Measurements from ENCODE around the gene NUAK1.
A peak's percentile ranks its signal among the peaks of the same experiment; 100 is the strongest.

NUAK1 gene

GRCh38 chr12:106130474-106131113, 8.2 kb downstream of the NUAK1 start:
- DNase-seq (ENCODE audit: low read depth in 2 of 2): no peak

DNA sequence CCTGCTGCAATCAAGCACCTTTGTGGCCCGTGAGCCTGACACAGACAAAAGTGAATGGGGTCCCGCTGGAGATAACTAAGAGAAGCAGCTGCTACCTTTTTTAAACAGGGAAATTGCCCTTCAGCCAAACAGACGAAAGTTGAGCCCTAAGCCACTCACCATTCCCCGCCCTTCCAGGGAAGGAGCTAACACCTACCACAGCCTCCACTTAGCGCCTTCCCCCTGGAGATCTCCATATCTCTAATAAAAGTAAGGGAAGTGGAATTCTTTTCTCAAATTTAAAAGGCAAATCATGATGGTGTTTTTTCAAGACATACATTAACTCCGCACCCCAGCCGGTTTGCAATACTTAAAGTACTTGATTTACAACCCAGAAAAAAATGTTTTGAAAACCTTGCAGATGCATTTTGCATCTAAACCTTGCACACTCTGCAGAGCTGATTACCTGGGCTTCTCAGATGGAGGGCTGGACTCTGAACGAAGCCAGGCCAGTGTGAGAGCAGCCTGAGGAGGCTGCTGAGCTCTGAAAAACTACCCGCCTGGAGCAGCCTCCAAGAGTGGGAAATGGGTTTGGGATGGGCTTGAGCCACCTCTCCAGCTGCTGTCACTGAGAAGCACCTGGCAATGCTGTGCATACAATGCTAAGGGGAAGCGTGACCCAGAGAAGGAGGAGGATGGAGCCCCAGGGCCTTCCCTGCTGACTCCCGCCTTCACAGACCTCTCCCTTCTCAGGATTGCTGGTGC, 10.0 kb downstream of the NUAK1 start:
- DNase-seq (ENCODE audit: low read depth in 2 of 2): no peak

DNA sequence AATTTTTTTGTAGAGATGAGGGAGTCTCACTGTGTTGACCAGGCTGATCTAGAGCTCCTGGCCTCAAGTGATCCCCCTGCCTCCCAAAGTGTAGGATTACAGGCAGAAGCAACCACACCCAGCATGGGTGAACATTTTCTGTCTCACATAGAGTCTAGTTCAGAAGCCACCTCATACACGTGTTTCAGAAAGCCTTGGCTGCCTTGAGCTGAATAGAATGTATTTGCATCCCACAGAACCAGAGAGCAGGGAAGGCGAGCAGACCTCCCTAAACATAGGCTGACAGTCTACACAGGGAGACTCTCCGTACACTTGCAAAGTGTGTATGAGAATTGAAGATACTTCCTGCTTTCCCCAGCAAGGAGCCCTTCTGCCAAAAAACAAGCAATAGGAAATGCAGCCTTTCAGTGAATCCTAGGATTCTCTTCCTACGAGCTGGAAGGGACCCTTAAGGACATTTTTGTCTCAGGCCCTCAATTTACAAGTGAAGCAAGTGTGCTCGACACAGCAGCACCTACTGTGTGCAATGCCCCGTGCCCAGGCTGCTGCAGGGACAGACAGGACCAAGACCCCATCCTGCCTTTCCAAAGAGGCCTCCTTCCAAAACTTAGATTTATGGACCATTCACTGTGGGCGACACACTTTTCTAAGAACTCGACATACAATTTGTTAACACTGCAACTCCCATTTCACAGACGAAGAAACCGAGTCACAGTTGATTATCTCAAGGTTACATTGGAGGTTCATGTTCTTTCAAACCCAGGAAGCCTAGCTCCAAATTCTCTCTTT, 11.2 kb downstream of the NUAK1 start:
- no peak for DNase-seq (ENCODE audit: low read depth in 2 of 2)

- DNase-seq (ENCODE audit: low read depth in 2 of 2): no peak
Observed at GRCh38 chr12:106126441-106127337, 12.1 kb downstream of the NUAK1 start.

GRCh38 chr12:106125351-106126095, 13.2 kb downstream of the NUAK1 start:
- DNase-seq (ENCODE audit: low read depth in 2 of 2): no peak

DNA sequence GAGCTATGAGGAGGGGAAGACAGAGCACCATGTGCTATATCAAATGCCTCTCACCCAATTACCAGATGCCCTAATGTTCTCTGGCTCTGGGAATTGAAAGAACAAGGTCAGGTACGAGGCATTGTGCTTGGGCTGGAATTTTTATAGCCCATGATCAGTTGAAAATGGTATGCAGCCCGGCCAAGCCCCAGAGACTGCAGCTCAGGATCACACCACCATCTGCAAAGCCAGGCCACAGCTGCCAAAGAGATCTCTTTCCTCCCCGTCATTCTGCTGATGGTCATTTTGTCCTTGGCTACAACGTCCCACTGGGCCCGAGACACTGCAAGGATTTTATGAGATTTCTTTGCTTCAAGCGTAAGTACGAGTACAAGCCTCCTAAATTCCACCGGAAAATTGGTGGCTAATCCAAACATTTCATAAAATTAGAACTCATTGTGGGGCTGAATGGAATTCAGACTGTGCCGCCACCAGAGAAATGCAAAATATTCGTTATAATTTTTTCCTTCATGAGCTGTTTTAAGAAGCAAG, 15.1 kb downstream of the NUAK1 start:
- DNase-seq (ENCODE audit: low read depth in 2 of 2): no peak

DNA sequence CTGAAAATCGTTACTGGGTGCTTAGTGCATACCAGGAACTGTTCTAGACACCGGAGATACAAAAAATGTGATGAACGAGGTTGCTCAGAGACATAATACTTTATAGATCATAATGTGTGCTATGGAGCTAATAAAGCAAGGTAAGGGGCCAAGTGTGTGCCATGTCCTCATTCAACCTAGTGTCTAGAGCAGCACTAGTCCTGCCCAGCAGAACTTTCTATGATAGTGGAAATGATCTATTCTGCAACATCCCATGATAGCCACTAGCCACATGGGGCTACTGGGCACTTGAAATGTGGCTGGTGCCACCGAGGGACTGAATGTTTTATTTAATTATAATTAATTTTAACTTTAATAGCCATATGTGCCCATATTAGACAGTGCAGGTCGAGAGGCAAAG, 15.6 kb downstream of the NUAK1 start:
- DNase-seq (ENCODE audit: low read depth in 2 of 2): no peak

DNA sequence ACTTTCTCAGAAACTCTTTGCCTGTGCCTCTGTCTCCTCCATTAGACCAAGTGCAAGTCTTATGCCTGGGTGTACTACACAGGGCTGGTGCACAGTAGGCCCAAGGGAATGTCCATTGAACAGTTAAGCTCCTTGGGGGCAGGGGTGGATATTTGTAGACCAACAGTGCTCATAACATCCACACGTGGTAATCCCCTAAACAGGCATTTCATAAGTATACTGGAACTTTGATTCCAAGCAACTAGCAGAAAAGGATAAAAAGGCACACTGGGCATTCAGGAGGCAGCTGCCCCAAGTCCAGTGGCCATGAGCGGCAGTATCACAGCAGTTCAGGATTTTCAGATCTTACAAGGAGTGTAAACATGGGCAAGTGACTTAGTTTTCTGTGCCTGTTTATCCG, 16.8 kb downstream of the NUAK1 start:
- DNase-seq (ENCODE audit: low read depth in 2 of 2): no peak

GRCh38 chr12:106120519-106121105, 18.1 kb downstream of the NUAK1 start:
- DNase-seq (ENCODE audit: low read depth in 2 of 2): no peak

- no peak for DNase-seq (ENCODE audit: low read depth in 2 of 2)
Observed at GRCh38 chr12:106119301-106119700, 19.5 kb downstream of the NUAK1 start.

DNA sequence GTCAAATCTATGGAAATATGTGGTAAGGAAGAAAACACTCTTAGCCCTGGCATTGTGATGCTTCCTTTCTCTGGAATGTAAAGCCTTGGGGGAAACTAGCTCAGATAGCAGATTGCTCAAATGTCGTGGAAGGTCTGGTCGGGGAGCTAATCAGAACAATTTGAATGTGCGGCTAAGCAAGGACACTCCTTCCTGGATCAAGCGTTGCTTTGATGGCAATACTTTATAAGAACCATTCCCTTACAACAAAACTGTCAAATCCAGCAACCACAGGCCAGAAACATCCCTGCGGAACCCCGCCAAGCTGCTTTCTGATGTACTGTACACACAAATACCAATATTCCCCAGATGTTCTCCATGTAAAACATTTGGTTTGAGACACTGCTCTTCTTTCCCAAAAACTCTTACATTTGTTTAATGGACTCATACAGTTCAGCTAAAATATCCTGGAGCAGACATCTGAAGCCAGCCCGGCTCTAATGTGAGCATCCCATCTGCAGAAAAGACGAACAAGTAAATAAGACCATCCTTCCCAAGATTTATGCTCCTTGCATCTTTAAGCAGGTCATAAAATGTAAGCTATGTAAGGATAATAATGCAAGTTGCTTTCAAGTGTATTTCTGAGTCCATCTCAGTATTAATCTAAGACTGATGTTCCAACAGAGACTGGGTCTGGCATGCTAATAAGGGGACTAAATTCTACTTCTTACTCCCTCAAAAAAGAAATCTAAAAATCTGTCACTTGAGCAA, 20.2 kb downstream of the NUAK1 start:
- no peak for DNase-seq (ENCODE audit: low read depth in 2 of 2)

GRCh38 chr12:106115440-106115839, 23.3 kb downstream of the NUAK1 start:
- no peak for DNase-seq (ENCODE audit: low read depth in 2 of 2)

GRCh38 chr12:106114447-106115068, 24.2 kb downstream of the NUAK1 start:
- no peak for DNase-seq (ENCODE audit: low read depth in 2 of 2)

GRCh38 chr12:106113824-106114446, 24.8 kb downstream of the NUAK1 start:
- DNase-seq (ENCODE audit: low read depth in 2 of 2): no peak

DNA sequence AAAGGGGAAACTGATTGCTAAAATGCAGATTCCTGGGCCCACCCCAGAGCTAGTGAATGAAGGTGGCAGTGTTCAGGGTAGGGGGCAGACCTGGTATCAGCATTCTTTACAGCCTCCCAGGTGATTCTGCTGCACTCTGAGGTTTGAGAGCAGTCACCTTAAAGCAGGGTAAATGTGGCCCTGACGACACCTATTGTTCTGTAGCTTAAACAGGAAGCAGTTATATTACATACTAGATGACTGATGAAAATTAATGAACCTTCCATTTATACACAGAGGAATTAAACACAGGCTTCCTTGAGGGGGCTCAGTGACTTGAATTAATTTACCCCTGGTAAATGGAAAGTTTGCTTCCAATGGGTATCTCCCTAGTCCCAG, 25.3 kb downstream of the NUAK1 start:
- DNase-seq (ENCODE audit: low read depth in 2 of 2): no peak

GRCh38 chr12:106113042-106113441, 25.7 kb downstream of the NUAK1 start:
- DNase-seq (ENCODE audit: low read depth in 2 of 2): peak; percentile 11 to 34

DNA sequence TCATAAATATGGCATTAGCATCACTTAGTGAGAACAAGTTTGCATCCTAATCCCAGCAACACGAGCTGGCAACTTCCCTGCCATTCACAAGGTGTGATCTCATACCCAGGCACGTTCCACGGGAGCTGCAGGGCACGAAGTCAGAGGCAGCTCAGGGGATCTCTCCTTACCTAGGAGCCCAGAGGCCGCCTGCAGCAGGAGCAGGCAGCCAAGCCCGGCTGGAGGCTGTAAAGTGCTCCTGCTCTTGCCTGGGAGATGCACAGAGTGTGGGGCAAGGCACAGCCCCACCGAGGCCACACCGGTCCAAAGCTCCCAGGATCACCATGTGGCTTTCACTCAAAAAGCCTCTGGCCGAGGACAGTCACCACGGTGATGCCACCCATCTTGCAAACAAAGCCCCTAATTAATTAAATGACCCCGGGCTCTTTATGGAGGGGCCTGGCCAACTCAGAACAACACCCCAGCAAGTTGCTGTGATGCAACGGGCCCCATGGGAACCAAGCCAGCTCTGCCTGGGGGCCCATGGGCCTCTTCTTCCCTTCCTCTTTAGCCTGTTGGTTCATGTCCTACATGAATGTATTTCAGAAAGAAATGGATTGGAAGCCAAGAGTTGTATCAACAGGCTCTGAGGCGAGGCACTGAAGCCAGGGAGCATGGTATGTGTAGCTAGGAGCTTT, 26.5 kb downstream of the NUAK1 start:
- no peak for DNase-seq (ENCODE audit: low read depth in 2 of 2)

GRCh38 chr12:106110626-106111300, 28.0 kb downstream of the NUAK1 start:
- DNase-seq (ENCODE audit: low read depth in 2 of 2): no peak
